Embryonic facial prominence (tissue), 1 donor: ENCODE data around the gene ACOXL.
"Not testable (repeated sequence)": the region's sequence is repeated elsewhere in the genome, so short reads cannot be mapped to it uniquely, and the experiment has no call there.

Experiments used
- DNase-seq: peaks from one replicate; pipeline ENCODE4 v3.0.0-alpha.2; 2016; ENCODE audit errors: extremely low spot score

ACOXL gene

GRCh38 chr2:110925479-110925878 lies 193.1 kb downstream of the ACOXL start:
- DNase-seq: no peak

- DNase-seq: no peak
Measured at GRCh38 chr2:110927526-110927925, 195.2 kb downstream of the ACOXL start.

- no peak for DNase-seq
Measured at GRCh38 chr2:110929528-110929927, 197.2 kb downstream of the ACOXL start.

GRCh38 chr2:110931648-110932047 lies 199.3 kb downstream of the ACOXL start:
- no peak for DNase-seq

GRCh38 chr2:110933420-110933819 lies 201.0 kb downstream of the ACOXL start:
- no peak for DNase-seq

GRCh38 chr2:110934948-110935347 lies 202.6 kb downstream of the ACOXL start:
- no peak for DNase-seq

GRCh38 chr2:110940376-110940910 lies 208.1 kb downstream of the ACOXL start:
- DNase-seq: no peak

GRCh38 chr2:110941226-110941625 lies 208.9 kb downstream of the ACOXL start:
- DNase-seq: no peak

GRCh38 chr2:110943070-110943634 lies 210.8 kb downstream of the ACOXL start:
- DNase-seq: no peak

- no peak for DNase-seq
Measured at GRCh38 chr2:110946902-110947301, 214.5 kb downstream of the ACOXL start.

GRCh38 chr2:110948027-110948674 lies 215.8 kb downstream of the ACOXL start:
- no peak for DNase-seq

GRCh38 chr2:110950281-110950680 lies 217.9 kb downstream of the ACOXL start:
- DNase-seq: no peak

GRCh38 chr2:110955045-110955444 lies 222.7 kb downstream of the ACOXL start:
- DNase-seq: no peak

GRCh38 chr2:110955556-110955955 lies 223.2 kb downstream of the ACOXL start:
- DNase-seq: no peak

GRCh38 chr2:110957293-110957692 lies 224.9 kb downstream of the ACOXL start:
- no peak for DNase-seq

- DNase-seq: no peak
Measured at GRCh38 chr2:110958346-110959119, 226.2 kb downstream of the ACOXL start.

GRCh38 chr2:110959198-110959597 lies 226.8 kb downstream of the ACOXL start:
- no peak for DNase-seq

GRCh38 chr2:110960281-110960680 lies 227.9 kb downstream of the ACOXL start:
- DNase-seq: no peak

- no peak for DNase-seq
Measured at GRCh38 chr2:110960954-110961353, 228.6 kb downstream of the ACOXL start.

GRCh38 chr2:110961643-110962042 lies 229.3 kb downstream of the ACOXL start:
- DNase-seq: not testable (repeated sequence)

- no peak for DNase-seq
Measured at GRCh38 chr2:110969696-110970095, 237.3 kb downstream of the ACOXL start.

- no peak for DNase-seq
Measured at GRCh38 chr2:110970201-110970600, 237.8 kb downstream of the ACOXL start.

GRCh38 chr2:110971811-110972210 lies 239.4 kb downstream of the ACOXL start:
- DNase-seq: no peak
